CD14-positive monocyte (primary cell): ENCODE results near the gene PRUNE1. TPM values are rescaled to one million over a fixed set of nuclear protein-coding genes. Genes with fewer than 3 reads are reported as not detected.

Experiments
- DNase-seq, 3 donors: peaks; one replicate each; pipeline ENCODE4 v3.0.0-alpha.2; 2011 to 2022
- H2AFZ ChIP-seq: 2 replicates; pipeline ENCODE4 v1.6.0; 2012; ENCODE audit warnings: mild to moderate bottlenecking, low read depth, low read length, inconsistent platforms; ENCODE audit not compliant: insufficient read depth, poor library complexity, severe bottlenecking
- H3K27ac ChIP-seq, 2 donors: 1 replicate in 1 of 2; 2 replicates in 1 of 2; pipeline ENCODE4 v1.5.1; 2012 to 2013; ENCODE audit warnings: low read length in 2 of 2, control low read depth in 1 of 2, inconsistent platforms in 1 of 2, low read depth in 1 of 2, mild to moderate bottlenecking in 1 of 2
- H3K27me3 ChIP-seq, 2 donors: one replicate each; pipeline versions ENCODE4 v1.6.0 to v1.6.1; 2011 to 2013; ENCODE audit warnings: low read length in 2 of 2; ENCODE audit not compliant: control insufficient read depth in 2 of 2, insufficient read depth in 2 of 2
- H3K36me3 ChIP-seq, 2 donors: replicated peaks in 1 of 2; 1 replicate in 1 of 2; 2 replicates in 1 of 2; pipeline versions ENCODE4 v1.5.1 to v1.6.1; 2012 to 2013; ENCODE audit warnings: low read length in 2 of 2, control low read depth in 1 of 2, inconsistent platforms in 1 of 2, mild to moderate bottlenecking in 1 of 2; ENCODE audit not compliant: insufficient read depth in 2 of 2, control insufficient read depth in 1 of 2
- H3K4me1 ChIP-seq, 2 donors: 1 replicate in 1 of 2; 2 replicates in 1 of 2; pipeline versions ENCODE4 v1.5.1 to v1.6.1; 2012 to 2013; ENCODE audit warnings: low read length in 2 of 2, control low read depth in 1 of 2, inconsistent platforms in 1 of 2, mild to moderate bottlenecking in 1 of 2, moderate library complexity in 1 of 2; ENCODE audit not compliant: insufficient read depth in 2 of 2, control insufficient read depth in 1 of 2
- H3K4me2 ChIP-seq: replicated peaks from 2 replicates; pipeline ENCODE3; 2012; ENCODE audit warnings: low read length, moderate library complexity, mild to moderate bottlenecking; ENCODE audit not compliant: poor library complexity, severe bottlenecking; ENCODE audit errors: extremely low read depth
- H3K4me3 ChIP-seq, 3 experiments: fragments of 200-600 bp in 1 of 3; sonication (generic) in 1 of 3; replicated peaks in 1 of 3; 1 replicate in 2 of 3; 2 replicates in 1 of 3; pipeline ENCODE4 v1.5.1; 2011 to 2013; ENCODE audit warnings: low read length in 3 of 3, mild to moderate bottlenecking in 3 of 3, control low read depth in 2 of 3, low read depth in 2 of 3, inconsistent platforms in 1 of 3, moderate library complexity in 1 of 3
- H3K79me2 ChIP-seq: 2 replicates; pipeline ENCODE4 v1.6.0; 2012; ENCODE audit warnings: mild to moderate bottlenecking, control low read depth, inconsistent platforms, low read length, moderate library complexity; ENCODE audit not compliant: insufficient read depth
- H3K9ac ChIP-seq: 2 replicates; pipeline ENCODE4 v1.6.0; 2017; ENCODE audit warnings: low read length, mild to moderate bottlenecking; ENCODE audit not compliant: insufficient read depth, poor library complexity, severe bottlenecking
- H3K9me3 ChIP-seq, 2 donors: replicated peaks in 1 of 2; 1 replicate in 1 of 2; 2 replicates in 1 of 2; pipeline versions ENCODE4 v1.5.1 to v1.6.1; 2012 to 2013; ENCODE audit warnings: low read length in 2 of 2, control low read depth in 1 of 2; ENCODE audit not compliant: control insufficient read depth in 1 of 2, insufficient read depth in 1 of 2
- H4K20me1 ChIP-seq: 2 replicates; pipeline ENCODE4 v1.6.0; 2012; ENCODE audit warnings: mild to moderate bottlenecking, low read length, control low read depth, moderate library complexity; ENCODE audit not compliant: insufficient read depth
- H3K27ac Mint-ChIP-seq, 7 donors: one replicate each; pipeline ENCODE4 v1.8.0; 2020; ENCODE audit warnings: mild to moderate bottlenecking in 7 of 7, mixed read lengths in 7 of 7, moderate library complexity in 6 of 7, inconsistent platforms in 2 of 7
- H3K27me3 Mint-ChIP-seq, 3 donors: one replicate each; pipeline ENCODE4 v1.8.0; 2021 to 2022; ENCODE audit warnings: low read depth in 3 of 3, mild to moderate bottlenecking in 3 of 3, mixed read lengths in 3 of 3, moderate library complexity in 3 of 3, inconsistent platforms in 1 of 3
- H3K36me3 Mint-ChIP-seq, 2 donors: one replicate each; pipeline ENCODE4 v1.8.0; 2020; ENCODE audit warnings: mixed read lengths in 2 of 2, inconsistent platforms in 1 of 2, mild to moderate bottlenecking in 1 of 2
- H3K4me1 Mint-ChIP-seq: one replicate; pipeline ENCODE4 v1.8.0; 2020; ENCODE audit warnings: mild to moderate bottlenecking, mixed read lengths
- H3K4me3 Mint-ChIP-seq, 2 donors: one replicate each; pipeline ENCODE4 v1.8.0; 2020; ENCODE audit warnings: mild to moderate bottlenecking in 2 of 2, mixed read lengths in 2 of 2, moderate library complexity in 1 of 2
- H3K9me3 Mint-ChIP-seq, 7 donors: one replicate each; pipeline ENCODE4 v1.8.0; 2020 to 2022; ENCODE audit warnings: mixed read lengths in 7 of 7, mild to moderate bottlenecking in 6 of 7, moderate library complexity in 6 of 7, inconsistent platforms in 2 of 7
- CTCF ChIP-seq: fragments of 200-600 bp; IDR thresholded peaks from one replicate; pipeline ENCODE4 v1.8.0; 2022; ENCODE audit warnings: antibody characterized with exemption, mild to moderate bottlenecking
- WGBS: methylation state at CpG from one replicate; pipeline ENCODE4 v1.1.5; 2013; ENCODE audit warnings: missing lambda C conversion rate; ENCODE audit not compliant: insufficient coverage; 5-methylcytosine and 5-hydroxymethylcytosine counted together
- intact Hi-C, 2 donors: fragments of 100-400 bp; cut with micrococcal nuclease; formaldehyde crosslinking; loops; one replicate each; pipeline versions ENCODE4 v1.15.0 to v1.15.1; 2023
- polyA plus RNA-seq, 3 donors: library from polyadenylated mRNA; depleted of rRNA in 1 of 3; unstranded in 2 of 3; stranded (reverse) in 1 of 3; fragments of 300-500 nt in 2 of 3; fragments of >200 nt in 1 of 3; fragmentation: Illumina TruSeq in 2 of 3; gene quantifications; 1 replicate in 2 of 3; 2 replicates in 1 of 3; pipeline ENCODE4 v1.2.3, GENCODE V29; 2012 to 2021

Gene PRUNE1
- polyA plus RNA-seq, 3 donors = 8.4 to 22.8 (median 22.6) TPM

- Histone ChIP-seq H3K9me3 (no peaks in the 10 kb centered on the region), H3K27me3 (no peaks in the 10 kb centered on the region), H3K4me1 (peaks cover 89 to 91% of the 10 kb centered on the region in 2 donors), H2AFZ (no peak overlapping the region), H3K79me2 (peaks cover 71% of the 10 kb centered on the region), H3K9ac (no peak overlapping the region), H3K27ac (peak overlapping the region; percentile 60 to 78), H4K20me1 (peaks cover 15% of the 10 kb centered on the region), H3K4me3 (peak overlapping the region in 1 of 3 experiments; percentile 56), H3K36me3 (peaks cover 5 to 23% of the 10 kb centered on the region in 2 donors), H3K4me2 (peak overlapping the region; percentile 62)
- peak overlapping the region; percentile 88 to 94 (median 91) for H3K27ac Mint-ChIP-seq
- H3K4me1 Mint-ChIP-seq = peaks cover 89% of the 10 kb centered on the region
- peaks cover 24 to 35% of the 10 kb centered on the region in 2 donors for H3K36me3 Mint-ChIP-seq
- H3K4me3 Mint-ChIP-seq = peak overlapping the region in 1 of 2 donors; percentile 77
- DNase-seq = peak in 2 of 3 donors; percentile 66
- H3K27me3 Mint-ChIP-seq = peaks cover 0 to 9% (median 2%) of the 10 kb centered on the region in 3 donors
- intact Hi-C loops = loop anchor here in 1 of 2 donors (10.0 kb wide), 1 partner anchor 162 kb away; the partner anchor contains the start of genes LYSMD1 and SCNM1
- TF ChIP-seq CTCF = no peak
- peaks cover 0 to 2% (median 0%) of the 10 kb centered on the region in 7 donors for H3K9me3 Mint-ChIP-seq
These were observed 5.1 kb upstream of the PRUNE1 start for GRCh38 chr1:151003180-151003579.

GRCh38 chr1:151005729-151006319 is 2.4 kb upstream of the PRUNE1 start:
- Mint-ChIP-seq H3K27me3 (peaks cover 0 to 12% (median 2%) of the 10 kb centered on the region in 3 donors), H3K4me3 (peak overlapping the region; percentile 90 to 97), H3K4me1 (peaks cover 84% of the 10 kb centered on the region), H3K9me3 (no peaks in the 10 kb centered on the region), H3K36me3 (peaks cover 4 to 12% of the 10 kb centered on the region in 2 donors), H3K27ac (peak overlapping the region; percentile 98 to 99 (median 99))
- Histone ChIP-seq H3K36me3 (peaks cover 0 to 3% of the 10 kb centered on the region in 2 donors), H3K4me2 (peak overlapping the region; percentile 89), H3K27me3 (no peaks in the 10 kb centered on the region), H3K27ac (peak overlapping the region; percentile 89 to 95), H4K20me1 (peaks cover 13% of the 10 kb centered on the region), H3K79me2 (peaks cover 75% of the 10 kb centered on the region), H3K4me3 (peak overlapping the region; percentile 63 to 88 (median 69)), H2AFZ (peak overlapping the region; percentile 93), H3K9me3 (no peaks in the 10 kb centered on the region), H3K9ac (peak overlapping the region; percentile 87), H3K4me1 (peaks cover 78 to 84% of the 10 kb centered on the region in 2 donors)
- WGBS = no CpG with 5 or more reads among the region's 4 CpGs
- intact Hi-C loops = loop anchor here (5.0 to 10.0 kb wide), 6 partner anchors 34 to 161 kb away; partner anchors contain the start of genes LYSMD1 (in 2 of the 2), SCNM1 (in 2 of the 2), ARNT (in 1 of the 2) and CDC42SE1 (in 1 of the 2)
- no peak for DNase-seq
- TF ChIP-seq CTCF = no peak
